H1 (cell line): Measurements from ENCODE around the gene KDR. TPM values are rescaled to one million over a fixed set of nuclear protein-coding genes. Genes with fewer than 3 reads are reported as not detected.

Experiments used
- CBX8 ChIP-seq: fragments of 300-800, 300-1000 bp; sonication (generic); IDR thresholded peaks from 2 replicates; pipeline ENCODE4 v1.7.1; 2016; ENCODE audit warnings: low read depth, low read length, borderline replicate concordance
- EZH2 ChIP-seq: fragments of 200-600 bp; sonication (generic); IDR thresholded peaks from 2 replicates; pipeline ENCODE4 v1.7.1; 2012; ENCODE audit warnings: low read depth, mild to moderate bottlenecking, moderate library complexity, low read length, inconsistent platforms; ENCODE audit not compliant: severe bottlenecking
- HDAC6 ChIP-seq: IDR thresholded peaks from one replicate; pipeline ENCODE4 v1.7.1; 2012; ENCODE audit warnings: low read depth, mild to moderate bottlenecking, inconsistent platforms, low read length, moderate library complexity
- KDM1A ChIP-seq: fragments of 200-600, 300-600 bp; sonication (generic); IDR thresholded peaks from 2 replicates; pipeline ENCODE4 v1.7.1; 2016; ENCODE audit warnings: mild to moderate bottlenecking, low read length, borderline replicate concordance
- polyA plus RNA-seq, 7 experiments: library from polyadenylated mRNA; depleted of rRNA in 3 of 7; stranded (reverse) in 5 of 7; unstranded in 2 of 7; fragments of >200 nt in 5 of 7; fragments of 200-250 nt in 2 of 7; gene quantifications; 1 replicate in 5 of 7; 2 replicates in 1 of 7; 4 replicates in 1 of 7; pipeline versions ENCODE4 v1.2.1 to v1.2.3, GENCODE V29; 2011 to 2013; ENCODE audit warnings: missing spikeins in 2 of 7, mixed read lengths in 2 of 7
- total RNA-seq: library from RNA; stranded (reverse); fragmentation: NEBNext Ultra II Directional; extraction: Animal tissue kit (Norgen Biotek cat#: 25700); gene quantifications from 2 replicates; pipeline ENCODE4 v1.2.1, GENCODE V29; 2021

The KDR gene
- total and polyA plus RNA-seq, 2 of the 8 experiments (the other 6 are each of a cell fraction or from before 2014, with no cell fraction given) = 69.3 to 106 TPM

- TF ChIP-seq HDAC6 = no peak
- no peak for TF ChIP-seq EZH2
- TF ChIP-seq CBX8 = no peak
- TF ChIP-seq KDM1A = no peak
Observed at GRCh38 chr4:55092504-55092903, 32.9 kb downstream of the KDR start (continued).
